ENCODE results near the gene TINAGL1.

The TINAGL1 gene, protein sequence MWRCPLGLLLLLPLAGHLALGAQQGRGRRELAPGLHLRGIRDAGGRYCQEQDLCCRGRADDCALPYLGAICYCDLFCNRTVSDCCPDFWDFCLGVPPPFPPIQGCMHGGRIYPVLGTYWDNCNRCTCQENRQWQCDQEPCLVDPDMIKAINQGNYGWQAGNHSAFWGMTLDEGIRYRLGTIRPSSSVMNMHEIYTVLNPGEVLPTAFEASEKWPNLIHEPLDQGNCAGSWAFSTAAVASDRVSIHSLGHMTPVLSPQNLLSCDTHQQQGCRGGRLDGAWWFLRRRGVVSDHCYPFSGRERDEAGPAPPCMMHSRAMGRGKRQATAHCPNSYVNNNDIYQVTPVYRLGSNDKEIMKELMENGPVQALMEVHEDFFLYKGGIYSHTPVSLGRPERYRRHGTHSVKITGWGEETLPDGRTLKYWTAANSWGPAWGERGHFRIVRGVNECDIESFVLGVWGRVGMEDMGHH

DNA sequence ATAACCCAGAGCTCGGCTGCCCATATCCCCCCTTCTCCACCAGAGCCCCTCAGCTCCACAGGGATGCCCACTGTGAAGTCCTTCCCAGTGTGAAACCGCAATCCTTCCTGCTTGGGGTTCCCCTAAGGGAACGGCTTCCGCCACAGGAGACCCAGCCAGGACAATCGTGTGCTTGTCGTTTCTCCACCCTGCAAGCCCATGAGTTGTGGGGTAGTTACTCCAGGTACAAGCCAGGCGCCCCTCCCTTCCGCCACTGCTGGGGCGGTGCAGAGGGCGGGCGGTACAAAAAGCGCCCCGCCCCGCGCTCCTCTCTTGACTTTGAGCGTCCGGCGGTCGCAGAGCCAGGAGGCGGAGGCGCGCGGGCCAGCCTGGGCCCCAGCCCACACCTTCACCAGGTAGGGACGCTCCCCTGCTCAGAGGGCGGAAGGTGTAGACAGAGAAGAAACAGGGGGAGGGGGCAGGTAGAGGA, at the start of gene TINAGL1:
TSS of gene TINAGL1 (plus strand) at position 315 of the 469 bp plus-strand sequence. CDS start 634 bp downstream, outside the sequence.
- DNase-seq (ENCODE audit: low read depth): no peak

DNA sequence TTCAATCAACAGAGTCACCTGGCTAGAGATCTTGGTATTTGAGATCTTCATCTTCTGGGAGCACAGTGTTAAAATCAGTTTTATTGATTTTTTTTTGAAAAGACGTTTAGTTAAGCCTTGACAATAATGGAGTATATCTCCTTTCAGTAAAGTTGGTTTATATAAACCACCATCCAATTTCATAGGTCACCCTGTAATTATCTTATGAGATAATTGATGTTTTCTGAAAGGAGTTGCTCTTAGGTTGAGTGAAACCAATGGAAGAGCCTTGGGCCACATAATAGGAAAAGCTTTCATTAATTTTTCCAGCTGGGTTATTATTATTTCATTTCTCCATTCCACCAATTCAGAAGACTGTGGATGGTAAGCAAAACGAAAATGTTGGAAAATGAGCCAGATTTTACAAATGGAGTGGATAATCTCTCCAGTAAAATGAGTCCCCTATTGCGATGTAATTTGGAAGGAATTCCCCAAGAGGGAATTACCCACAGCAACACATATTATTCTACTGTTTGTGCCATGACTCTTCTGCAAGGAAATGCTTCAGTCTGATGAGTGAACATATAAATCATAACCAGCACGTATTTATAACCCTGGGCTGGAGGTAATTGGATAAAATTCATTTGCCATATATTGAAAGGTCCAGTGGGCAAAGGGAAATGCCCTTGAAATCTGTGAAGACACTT, 46.2 kb upstream of the TINAGL1 start:
- DNase-seq (ENCODE audit: low read depth): no peak

DNA sequence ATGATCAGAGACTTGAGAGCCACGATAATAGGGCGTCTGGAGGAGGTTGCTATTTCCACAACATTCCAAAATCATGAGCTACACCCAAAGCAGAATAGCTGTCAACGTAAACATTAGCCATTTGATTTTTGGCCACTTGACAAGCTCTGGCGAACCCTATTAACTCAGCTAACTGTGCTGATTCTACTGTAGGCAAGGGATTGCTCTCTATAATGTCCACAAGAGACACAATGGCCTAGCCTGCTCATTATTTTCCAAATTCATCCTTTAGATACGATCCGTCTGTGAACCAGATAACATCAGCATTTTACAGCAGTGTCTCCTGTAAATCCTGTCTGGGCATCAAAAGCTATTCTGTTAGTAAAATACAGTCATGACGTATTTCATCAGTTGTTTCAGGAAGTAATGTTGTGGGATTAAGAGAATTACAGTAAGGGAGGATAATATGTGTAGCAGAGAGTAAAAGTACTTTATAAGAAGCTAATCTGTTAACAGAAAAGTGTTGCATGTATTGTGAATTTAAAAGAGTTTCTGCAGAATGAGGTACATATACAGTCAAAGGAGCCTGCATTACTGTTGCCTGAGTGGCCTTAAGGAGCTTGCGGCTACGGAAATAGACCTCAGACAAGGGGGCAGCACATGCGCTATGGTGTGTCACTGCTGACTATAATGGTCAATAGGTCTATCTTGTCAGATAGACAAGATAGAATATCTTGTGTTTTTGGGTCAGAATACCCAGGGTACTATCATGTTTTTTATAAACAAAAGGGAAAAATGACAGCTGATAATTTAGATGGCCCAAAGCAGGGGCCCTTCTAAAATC, 44.9 kb upstream of the TINAGL1 start:
- peak; percentile 53 for DNase-seq (ENCODE audit: low read depth)

DNA sequence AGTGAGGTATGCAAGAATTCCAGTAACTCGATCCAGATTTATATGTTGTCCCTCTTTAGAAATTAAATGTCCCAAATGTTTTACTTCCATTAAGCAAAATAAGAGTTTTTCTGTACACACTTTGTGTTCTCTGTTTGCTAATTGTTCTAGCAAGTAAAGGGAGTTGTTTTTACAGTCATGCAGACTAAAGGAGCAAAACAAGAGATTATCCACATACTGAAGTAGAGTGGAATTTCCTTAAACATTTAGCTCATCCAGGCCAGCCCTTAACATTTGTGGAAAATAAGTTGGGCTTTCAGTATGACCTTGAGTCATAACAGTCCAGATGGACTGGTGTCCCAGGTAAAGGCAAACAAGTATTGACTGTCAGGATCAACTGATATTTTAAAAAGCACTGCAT, 44.1 kb upstream of the TINAGL1 start:
- no peak for DNase-seq (ENCODE audit: low read depth)

DNA sequence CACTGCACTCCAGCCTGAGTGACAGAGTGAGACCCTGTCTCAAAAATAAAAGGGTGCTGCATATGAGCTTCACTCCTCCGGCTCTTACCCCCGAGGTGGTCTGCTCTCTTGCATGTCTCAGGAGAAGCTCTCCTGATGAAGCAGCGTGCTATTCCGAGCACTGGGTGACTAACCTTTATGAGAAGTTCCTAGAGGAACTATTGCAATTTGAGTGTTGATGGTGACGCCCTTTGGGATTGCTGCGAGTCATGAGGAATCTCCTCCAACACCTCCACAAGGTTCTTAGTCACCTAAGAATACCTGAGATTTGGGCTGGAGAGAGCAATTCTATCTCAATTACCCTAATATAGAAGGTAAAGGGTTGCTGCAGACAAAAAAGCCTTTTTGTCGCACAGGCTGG, 40.8 kb upstream of the TINAGL1 start:
- DNase-seq (ENCODE audit: low read depth): no peak

DNA sequence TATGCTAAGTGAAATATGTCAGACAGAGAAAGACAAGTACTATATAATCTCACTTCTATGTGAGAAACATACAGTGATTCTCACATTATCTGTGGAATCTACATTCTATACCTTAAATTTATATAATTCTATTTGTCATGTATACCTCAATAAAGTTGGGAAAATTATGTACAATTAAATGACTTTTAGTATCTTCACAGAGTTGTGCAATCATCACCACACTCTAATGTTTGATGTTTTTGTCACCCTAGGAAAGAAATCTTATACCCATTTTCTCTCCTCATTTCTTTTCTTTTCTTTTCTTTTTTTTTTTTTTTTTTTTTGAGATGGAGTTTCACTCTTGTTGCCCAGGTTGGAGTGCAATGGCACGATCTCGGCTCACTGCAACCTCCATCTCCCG, 37.0 kb upstream of the TINAGL1 start:
- no peak for DNase-seq (ENCODE audit: low read depth)

DNA sequence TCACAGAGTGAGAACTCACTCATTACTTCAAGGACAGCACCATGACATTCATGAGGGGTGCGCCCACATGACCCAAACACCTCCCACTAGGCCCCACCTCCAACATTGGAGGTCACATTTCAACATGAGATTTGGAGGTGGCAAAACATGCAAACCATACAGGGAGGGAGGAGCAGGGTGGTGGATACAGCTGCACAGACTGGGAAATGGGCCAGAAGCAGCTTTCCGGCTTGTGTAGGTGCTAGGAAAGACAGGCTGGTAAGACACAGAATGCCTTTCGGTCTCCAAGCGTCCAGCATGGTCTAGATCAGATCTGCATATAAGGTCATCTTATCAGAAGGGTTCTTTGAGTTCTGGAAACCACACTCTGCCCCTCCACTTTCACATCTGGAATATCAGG, 35.1 kb upstream of the TINAGL1 start:
- DNase-seq (ENCODE audit: low read depth): no peak

DNA sequence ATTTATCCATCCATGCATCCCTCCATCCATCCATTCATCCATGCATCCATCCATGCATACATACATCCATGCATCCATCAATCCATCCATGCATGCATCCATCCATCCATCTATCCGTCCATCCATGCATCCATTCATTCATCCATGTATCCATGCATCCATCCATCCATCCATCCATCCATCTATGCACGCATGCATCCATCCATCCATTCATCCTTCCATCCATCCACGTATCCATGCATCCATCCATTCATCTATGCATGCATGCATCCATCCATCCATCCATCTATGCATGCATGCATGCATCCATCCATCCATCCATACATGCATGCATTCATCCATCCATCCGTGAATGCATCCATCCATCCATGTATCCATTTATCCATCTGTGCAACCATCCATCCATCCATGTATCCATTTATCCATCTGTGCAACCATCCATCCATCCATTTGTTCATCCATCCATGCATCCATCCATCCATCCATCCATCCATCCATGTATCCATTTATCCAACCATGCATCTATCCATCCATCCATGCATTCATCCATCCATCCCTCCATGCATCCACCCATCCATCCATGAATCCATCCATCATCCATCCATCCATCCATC, 30.3 kb upstream of the TINAGL1 start:
- DNase-seq (ENCODE audit: low read depth): no peak

DNA sequence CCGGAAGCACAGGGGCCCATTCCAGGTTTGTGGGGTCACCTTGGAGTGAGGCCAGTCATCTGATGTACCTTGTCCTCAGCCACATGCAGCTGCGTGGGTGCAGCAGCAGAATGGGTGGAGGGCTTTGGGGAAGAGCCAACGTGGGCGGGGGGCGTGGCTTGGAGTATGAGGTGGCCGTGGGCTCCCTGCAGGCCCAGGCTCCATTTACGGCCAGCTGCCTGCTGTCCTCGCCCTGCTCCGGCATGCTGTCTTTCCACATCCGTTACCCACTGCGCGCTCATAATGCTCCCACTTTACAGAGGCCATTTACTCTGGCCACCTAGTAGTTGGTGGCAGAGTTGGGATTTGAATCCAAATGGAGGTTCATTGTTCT, 27.8 kb upstream of the TINAGL1 start:
- no peak for DNase-seq (ENCODE audit: low read depth)

DNA sequence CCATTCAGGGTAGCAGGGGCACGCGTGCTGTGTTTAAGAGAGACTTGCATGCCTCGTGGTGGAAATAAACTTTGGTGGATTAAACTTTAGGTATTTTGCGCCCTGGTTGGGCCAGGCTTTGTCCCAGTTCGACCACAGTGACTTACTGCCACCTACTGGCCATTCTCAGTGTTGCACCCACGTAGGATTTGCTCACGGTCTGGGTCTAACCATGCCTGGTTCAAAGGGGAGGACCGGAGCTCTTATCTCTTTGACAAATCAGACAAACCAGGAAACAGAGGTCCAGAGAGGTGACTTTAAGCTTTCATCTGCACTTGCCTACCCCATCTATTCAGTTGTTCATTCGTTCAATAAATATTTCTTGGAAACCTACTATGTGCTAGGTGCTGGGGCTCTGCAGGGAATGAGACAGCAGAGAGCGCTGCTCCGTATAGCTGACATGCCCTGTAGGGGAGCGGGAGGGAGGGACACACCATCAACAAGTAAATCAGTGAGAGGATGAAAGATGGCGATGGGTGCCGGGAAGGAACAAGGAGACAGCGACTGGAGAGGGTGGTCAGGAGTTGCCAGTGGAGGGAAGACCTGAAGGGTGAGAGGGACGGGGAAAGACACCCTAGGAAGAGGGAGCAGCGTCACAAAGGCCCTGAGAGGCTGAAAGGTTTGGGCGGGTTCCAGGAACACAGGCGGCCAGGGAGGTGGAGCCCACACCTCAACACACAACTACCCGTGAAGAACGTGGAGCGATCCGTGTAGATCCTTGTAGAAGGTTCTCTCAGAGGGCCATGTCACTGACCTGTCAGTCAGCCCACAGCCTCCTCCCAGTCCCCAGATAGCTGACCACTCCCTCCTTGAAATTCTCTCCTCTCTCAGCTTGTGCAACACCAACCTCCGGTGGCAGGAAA, 27.2 kb upstream of the TINAGL1 start:
- peak; percentile 82 for DNase-seq (ENCODE audit: low read depth)

DNA sequence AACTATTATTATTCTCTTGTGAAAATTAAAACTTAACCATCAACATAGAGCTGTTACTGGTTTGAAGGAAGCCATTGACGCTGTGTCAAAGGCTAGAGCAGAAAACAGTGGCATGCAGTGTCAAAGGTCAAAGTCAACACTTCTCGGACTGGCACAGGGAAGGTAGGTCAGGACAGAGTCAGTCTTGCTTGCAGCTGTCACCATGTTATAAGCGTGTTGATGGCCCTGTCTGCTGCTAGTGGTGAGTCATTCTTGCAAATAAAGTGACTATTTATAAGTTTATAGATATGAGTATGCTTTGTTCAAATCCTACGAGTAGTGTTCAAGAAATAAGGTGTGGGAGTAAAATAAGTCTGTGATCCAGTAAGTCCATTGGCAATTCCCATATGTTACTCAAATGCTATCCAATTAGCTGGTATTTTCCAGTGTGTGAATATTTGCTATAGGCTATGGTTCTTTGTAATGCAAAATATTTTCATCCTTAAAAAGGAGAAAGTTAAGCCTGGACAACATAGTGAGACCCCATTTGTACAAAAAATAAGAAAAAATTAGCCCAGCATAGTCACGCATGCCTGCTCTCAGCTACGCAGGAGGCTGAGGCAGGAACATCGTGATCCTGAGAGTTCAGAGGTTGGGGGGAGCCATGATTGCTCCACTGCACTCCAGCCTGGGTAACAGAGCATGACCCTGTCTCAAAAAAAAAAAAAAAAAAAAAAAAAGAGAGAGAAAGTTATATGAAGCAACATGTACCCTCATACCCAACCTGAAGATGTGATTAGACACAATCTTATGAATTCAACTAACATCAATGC, 26.3 kb upstream of the TINAGL1 start:
- no peak for DNase-seq (ENCODE audit: low read depth)

DNA sequence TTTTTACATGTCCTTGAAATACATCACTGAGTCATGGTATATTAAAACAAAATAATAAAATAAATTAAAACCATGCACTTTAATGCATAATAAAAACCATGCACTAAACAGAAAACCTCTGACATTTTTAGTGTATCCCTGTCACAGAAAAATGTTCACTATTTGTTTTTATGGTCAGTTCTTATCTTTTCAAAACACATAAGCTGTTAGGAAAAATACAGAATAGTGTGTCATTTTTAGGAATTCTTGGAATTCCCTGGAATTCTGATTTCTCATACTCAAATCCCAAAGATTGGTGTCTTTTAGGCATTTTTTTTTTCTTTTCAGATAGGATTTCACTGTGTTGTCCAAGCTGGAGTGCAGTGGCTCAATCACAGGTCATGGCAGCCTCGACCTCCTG, 25.1 kb upstream of the TINAGL1 start:
- DNase-seq (ENCODE audit: low read depth): no peak

DNA sequence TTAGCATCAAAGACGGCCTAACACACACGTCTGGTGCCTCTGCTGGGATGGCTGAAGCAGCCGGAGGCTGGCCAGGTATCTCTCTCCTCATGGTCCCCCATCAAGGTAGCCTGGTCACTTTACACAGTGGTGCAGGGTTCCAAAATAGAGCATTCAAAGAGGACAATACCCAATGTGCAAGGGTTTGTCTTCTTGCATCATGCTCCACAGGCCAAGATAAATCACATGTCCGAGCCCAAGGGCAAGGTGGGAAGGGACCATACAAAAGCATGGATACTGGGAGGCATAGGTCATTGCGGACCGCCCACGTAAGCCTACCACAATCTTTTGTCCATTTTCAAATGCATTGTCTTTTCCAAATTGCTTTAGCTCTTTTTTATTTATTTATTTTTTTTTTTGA, 23.8 kb upstream of the TINAGL1 start:
- no peak for DNase-seq (ENCODE audit: low read depth)

DNA sequence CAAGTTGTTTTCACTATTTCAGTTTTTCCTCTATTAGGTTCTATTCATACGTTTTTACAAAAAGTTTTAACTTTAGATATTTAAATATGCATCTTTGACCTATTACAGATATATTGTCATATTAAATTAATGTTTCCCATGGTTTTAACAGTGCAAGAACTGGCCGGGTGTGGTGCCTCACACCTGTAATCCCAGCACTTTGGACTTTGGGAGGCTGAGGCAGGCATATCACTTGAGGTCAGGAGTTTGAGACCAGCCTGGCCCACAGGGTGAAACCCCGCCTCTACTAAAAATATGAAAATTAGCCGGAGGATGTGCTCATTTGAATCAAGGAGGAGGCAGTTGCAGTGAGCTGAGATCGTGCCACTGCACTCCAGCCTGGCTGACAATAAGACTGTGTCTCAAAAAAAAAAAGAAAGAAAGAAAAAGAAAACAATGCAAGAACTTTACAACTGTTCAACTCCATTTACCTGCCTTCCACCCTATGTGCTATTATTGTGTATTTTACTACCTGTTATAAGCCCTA, 19.8 kb upstream of the TINAGL1 start:
- no peak for DNase-seq (ENCODE audit: low read depth)

DNA sequence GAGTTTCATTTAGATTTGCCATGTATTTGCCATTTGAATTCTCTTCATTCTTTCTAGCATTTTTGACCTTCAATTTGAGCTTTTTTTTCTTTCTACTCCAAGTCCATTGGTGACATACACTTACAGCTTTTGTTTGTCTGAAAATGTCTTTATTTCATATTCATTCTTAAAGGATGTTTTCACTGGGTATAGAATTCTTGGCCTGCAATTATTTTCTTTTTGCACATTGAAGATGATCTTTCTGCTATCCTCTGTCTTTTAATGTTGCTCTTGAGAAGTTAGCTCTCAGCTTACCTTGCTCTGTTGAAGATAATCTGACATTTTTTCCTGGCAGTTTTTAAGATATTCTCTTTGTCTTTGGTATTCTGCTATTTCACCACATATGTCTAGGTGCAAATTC, 16.6 kb upstream of the TINAGL1 start:
- DNase-seq (ENCODE audit: low read depth): no peak

DNA sequence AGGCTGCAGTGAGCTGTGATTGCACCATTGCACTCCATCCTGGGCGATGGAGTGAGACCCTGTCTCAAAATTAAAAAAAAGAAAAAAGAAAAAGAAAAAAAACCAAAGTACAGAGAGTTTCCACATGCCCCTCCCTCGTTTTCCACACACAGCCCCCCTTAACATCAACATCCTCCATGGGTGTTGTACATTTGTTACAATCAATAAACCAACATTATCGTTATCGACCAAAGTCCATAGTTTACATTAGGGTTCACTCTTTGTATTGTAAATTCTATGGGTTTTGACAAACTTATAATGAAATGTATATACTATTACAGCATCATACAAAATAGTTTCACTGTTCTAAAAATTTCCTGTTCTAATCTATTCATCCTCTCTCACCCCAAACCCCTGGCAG, 15.9 kb upstream of the TINAGL1 start:
- DNase-seq (ENCODE audit: low read depth): no peak

DNA sequence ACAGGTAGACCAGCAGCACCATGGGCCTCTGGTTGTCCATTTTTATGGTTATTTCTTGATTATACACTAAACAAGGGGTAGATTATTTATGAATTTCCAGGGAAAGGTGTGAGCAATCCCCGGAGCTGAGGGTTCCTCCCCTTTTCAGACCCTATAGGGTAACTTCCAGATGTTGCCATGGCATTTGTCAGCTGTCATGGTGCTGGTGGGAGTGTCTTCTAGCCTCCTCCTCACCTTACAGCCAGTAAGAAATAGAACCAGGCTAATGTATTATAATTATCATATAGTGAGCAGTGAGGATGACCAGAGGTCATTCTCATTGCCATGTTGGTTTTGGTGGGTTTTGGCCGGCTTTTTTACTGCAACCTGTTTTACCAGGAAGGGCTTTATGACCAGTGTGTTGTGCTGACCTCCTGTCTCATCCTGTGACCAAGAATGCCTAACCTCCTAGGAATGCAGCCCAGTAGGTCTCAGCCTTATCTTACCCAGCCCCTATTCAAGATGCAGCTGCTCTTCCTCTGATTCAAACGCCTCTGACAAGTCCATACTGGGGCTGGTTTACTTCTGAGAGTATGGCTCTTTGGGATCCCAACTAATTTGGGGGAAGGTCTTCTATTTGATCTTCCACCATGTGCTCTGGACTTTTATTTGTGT, 13.5 kb upstream of the TINAGL1 start:
- DNase-seq (ENCODE audit: low read depth): peak; percentile 47

DNA sequence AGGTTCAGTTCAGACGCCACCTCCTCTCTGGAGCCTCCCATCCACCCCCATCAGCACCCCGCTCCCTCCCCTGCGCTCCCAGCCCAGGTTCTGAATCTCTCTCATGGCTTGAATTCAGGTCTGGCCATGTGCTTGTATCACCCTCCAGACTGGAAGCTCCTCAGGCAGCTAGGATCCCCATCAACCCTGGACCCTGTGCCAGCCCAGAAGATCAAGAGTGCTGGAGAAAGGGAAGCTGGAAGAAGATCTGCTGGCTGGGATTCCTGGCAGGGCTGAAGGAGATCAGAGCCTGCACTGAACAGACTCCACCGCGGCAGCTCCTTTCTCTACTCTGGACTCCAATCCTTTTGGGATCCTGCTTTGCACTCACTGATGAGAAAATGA, 11.7 kb upstream of the TINAGL1 start:
- DNase-seq (ENCODE audit: low read depth): no peak

DNA sequence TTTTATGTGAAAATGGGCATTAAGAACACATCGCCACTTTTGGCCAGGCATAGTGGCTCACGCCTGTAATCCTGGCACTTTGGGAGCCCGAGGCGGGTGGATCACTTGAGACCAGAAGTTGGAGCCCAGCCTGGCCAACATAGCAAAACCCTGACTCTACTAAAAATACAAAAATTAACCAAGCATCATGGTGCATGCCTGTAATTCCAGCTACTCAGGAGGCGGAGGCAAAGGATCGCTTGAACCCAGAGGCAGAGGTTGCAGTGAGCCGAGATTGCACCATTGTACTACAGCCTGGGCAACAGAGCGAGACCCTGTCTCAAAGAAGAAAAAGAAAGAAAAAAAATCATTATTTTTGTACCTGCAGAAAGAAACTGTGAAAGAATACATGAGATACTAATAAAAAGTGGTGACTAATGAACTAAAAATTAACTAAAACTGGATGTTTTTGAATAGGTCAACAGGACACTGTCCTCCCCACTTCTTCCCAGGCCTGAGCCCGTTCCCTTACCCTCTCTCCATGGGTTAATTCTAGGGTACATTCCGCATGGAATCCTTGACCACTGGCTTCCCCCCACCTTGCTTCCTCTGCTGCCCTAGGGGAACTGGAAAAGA, 8.3 kb upstream of the TINAGL1 start:
- no peak for DNase-seq (ENCODE audit: low read depth)

Data from HS-5 (cell line).